Lower leg skin (tissue), 3 donors: ENCODE measurements around the gene TIMP1.

Source experiments
- CTCF ChIP-seq, 3 donors: fragments of 450-650 bp; IDR thresholded peaks; one replicate each; pipeline ENCODE4 v1.5.1; 2016; ENCODE audit warnings: antibody characterized with exemption in 3 of 3, mild to moderate bottlenecking in 3 of 3, moderate library complexity in 2 of 3
- POLR2A ChIP-seq, 2 donors: fragments of 450-650 bp; IDR thresholded peaks; one replicate each; pipeline ENCODE4 v1.6.1; 2016 to 2017; ENCODE audit warnings: antibody characterized with exemption in 2 of 2, mild to moderate bottlenecking in 1 of 2, moderate library complexity in 1 of 2

DNA sequence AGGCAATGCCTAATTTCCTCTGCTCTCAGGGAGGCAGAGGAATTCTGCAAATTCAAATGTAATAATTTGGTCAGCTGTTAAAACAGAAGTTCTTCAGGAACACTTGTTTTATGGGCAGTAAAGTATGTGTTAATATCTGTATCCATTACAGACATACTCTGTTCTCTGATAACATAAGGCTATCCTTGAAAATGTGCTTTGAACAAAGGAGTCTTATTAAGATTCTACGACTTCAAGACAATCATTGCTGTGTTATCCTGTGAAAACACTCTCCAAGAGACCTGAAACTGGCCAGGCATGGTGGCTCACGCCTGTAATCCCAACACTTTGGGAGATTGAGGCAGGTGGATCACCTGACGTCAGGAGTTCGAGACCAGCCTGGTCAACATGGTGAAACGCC is 49.4 kb downstream of the TIMP1 start:
- no peak for TF ChIP-seq CTCF (IDR thresholded peaks at IDR 0.05)
- no peak for TF ChIP-seq POLR2A (IDR thresholded peaks at IDR 0.05)
